CD14-positive monocyte (primary cell): Measurements from ENCODE around the gene MADD. TPM values are rescaled to one million over a fixed set of nuclear protein-coding genes. Genes with fewer than 3 reads are reported as not detected.
A peak's percentile ranks its signal among the peaks of the same experiment; 100 is the strongest.

Source experiments
- DNase-seq, 3 donors: peaks; one replicate each; pipeline ENCODE4 v3.0.0-alpha.2; 2011 to 2022
- H2AFZ ChIP-seq: 2 replicates; pipeline ENCODE4 v1.6.0; 2012; ENCODE audit warnings: mild to moderate bottlenecking, low read depth, low read length, inconsistent platforms; ENCODE audit not compliant: insufficient read depth, poor library complexity, severe bottlenecking
- H3K27ac ChIP-seq, 2 donors: 1 replicate in 1 of 2; 2 replicates in 1 of 2; pipeline ENCODE4 v1.5.1; 2012 to 2013; ENCODE audit warnings: low read length in 2 of 2, control low read depth in 1 of 2, inconsistent platforms in 1 of 2, low read depth in 1 of 2, mild to moderate bottlenecking in 1 of 2
- H3K27me3 ChIP-seq, 2 donors: one replicate each; pipeline versions ENCODE4 v1.6.0 to v1.6.1; 2011 to 2013; ENCODE audit warnings: low read length in 2 of 2; ENCODE audit not compliant: control insufficient read depth in 2 of 2, insufficient read depth in 2 of 2
- H3K36me3 ChIP-seq, 2 donors: replicated peaks in 1 of 2; 1 replicate in 1 of 2; 2 replicates in 1 of 2; pipeline versions ENCODE4 v1.5.1 to v1.6.1; 2012 to 2013; ENCODE audit warnings: low read length in 2 of 2, control low read depth in 1 of 2, inconsistent platforms in 1 of 2, mild to moderate bottlenecking in 1 of 2; ENCODE audit not compliant: insufficient read depth in 2 of 2, control insufficient read depth in 1 of 2
- H3K4me1 ChIP-seq, 2 donors: 1 replicate in 1 of 2; 2 replicates in 1 of 2; pipeline versions ENCODE4 v1.5.1 to v1.6.1; 2012 to 2013; ENCODE audit warnings: low read length in 2 of 2, control low read depth in 1 of 2, inconsistent platforms in 1 of 2, mild to moderate bottlenecking in 1 of 2, moderate library complexity in 1 of 2; ENCODE audit not compliant: insufficient read depth in 2 of 2, control insufficient read depth in 1 of 2
- H3K4me2 ChIP-seq: replicated peaks from 2 replicates; pipeline ENCODE3; 2012; ENCODE audit warnings: low read length, moderate library complexity, mild to moderate bottlenecking; ENCODE audit not compliant: poor library complexity, severe bottlenecking; ENCODE audit errors: extremely low read depth
- H3K4me3 ChIP-seq, 3 experiments: fragments of 200-600 bp in 1 of 3; sonication (generic) in 1 of 3; replicated peaks in 1 of 3; 1 replicate in 2 of 3; 2 replicates in 1 of 3; pipeline ENCODE4 v1.5.1; 2011 to 2013; ENCODE audit warnings: low read length in 3 of 3, mild to moderate bottlenecking in 3 of 3, control low read depth in 2 of 3, low read depth in 2 of 3, inconsistent platforms in 1 of 3, moderate library complexity in 1 of 3
- H3K79me2 ChIP-seq: 2 replicates; pipeline ENCODE4 v1.6.0; 2012; ENCODE audit warnings: mild to moderate bottlenecking, control low read depth, inconsistent platforms, low read length, moderate library complexity; ENCODE audit not compliant: insufficient read depth
- H3K9ac ChIP-seq: 2 replicates; pipeline ENCODE4 v1.6.0; 2017; ENCODE audit warnings: low read length, mild to moderate bottlenecking; ENCODE audit not compliant: insufficient read depth, poor library complexity, severe bottlenecking
- H3K9me3 ChIP-seq, 2 donors: replicated peaks in 1 of 2; 1 replicate in 1 of 2; 2 replicates in 1 of 2; pipeline versions ENCODE4 v1.5.1 to v1.6.1; 2012 to 2013; ENCODE audit warnings: low read length in 2 of 2, control low read depth in 1 of 2; ENCODE audit not compliant: control insufficient read depth in 1 of 2, insufficient read depth in 1 of 2
- H4K20me1 ChIP-seq: 2 replicates; pipeline ENCODE4 v1.6.0; 2012; ENCODE audit warnings: mild to moderate bottlenecking, low read length, control low read depth, moderate library complexity; ENCODE audit not compliant: insufficient read depth
- H3K27ac Mint-ChIP-seq, 7 donors: one replicate each; pipeline ENCODE4 v1.8.0; 2020; ENCODE audit warnings: mild to moderate bottlenecking in 7 of 7, mixed read lengths in 7 of 7, moderate library complexity in 6 of 7, inconsistent platforms in 2 of 7
- H3K27me3 Mint-ChIP-seq, 3 donors: one replicate each; pipeline ENCODE4 v1.8.0; 2021 to 2022; ENCODE audit warnings: low read depth in 3 of 3, mild to moderate bottlenecking in 3 of 3, mixed read lengths in 3 of 3, moderate library complexity in 3 of 3, inconsistent platforms in 1 of 3
- H3K36me3 Mint-ChIP-seq, 2 donors: one replicate each; pipeline ENCODE4 v1.8.0; 2020; ENCODE audit warnings: mixed read lengths in 2 of 2, inconsistent platforms in 1 of 2, mild to moderate bottlenecking in 1 of 2
- H3K4me1 Mint-ChIP-seq: one replicate; pipeline ENCODE4 v1.8.0; 2020; ENCODE audit warnings: mild to moderate bottlenecking, mixed read lengths
- H3K4me3 Mint-ChIP-seq, 2 donors: one replicate each; pipeline ENCODE4 v1.8.0; 2020; ENCODE audit warnings: mild to moderate bottlenecking in 2 of 2, mixed read lengths in 2 of 2, moderate library complexity in 1 of 2
- H3K9me3 Mint-ChIP-seq, 7 donors: one replicate each; pipeline ENCODE4 v1.8.0; 2020 to 2022; ENCODE audit warnings: mixed read lengths in 7 of 7, mild to moderate bottlenecking in 6 of 7, moderate library complexity in 6 of 7, inconsistent platforms in 2 of 7
- CTCF ChIP-seq: fragments of 200-600 bp; IDR thresholded peaks from one replicate; pipeline ENCODE4 v1.8.0; 2022; ENCODE audit warnings: antibody characterized with exemption, mild to moderate bottlenecking
- WGBS: methylation state at CpG from one replicate; pipeline ENCODE4 v1.1.5; 2013; ENCODE audit warnings: missing lambda C conversion rate; ENCODE audit not compliant: insufficient coverage; 5-methylcytosine and 5-hydroxymethylcytosine counted together
- intact Hi-C, 2 donors: fragments of 100-400 bp; cut with micrococcal nuclease; formaldehyde crosslinking; loops; one replicate each; pipeline versions ENCODE4 v1.15.0 to v1.15.1; 2023
- polyA plus RNA-seq, 3 donors: library from polyadenylated mRNA; depleted of rRNA in 1 of 3; unstranded in 2 of 3; stranded (reverse) in 1 of 3; fragments of 300-500 nt in 2 of 3; fragments of >200 nt in 1 of 3; fragmentation: Illumina TruSeq in 2 of 3; gene quantifications; 1 replicate in 2 of 3; 2 replicates in 1 of 3; pipeline ENCODE4 v1.2.3, GENCODE V29; 2012 to 2021

MADD gene
- polyA plus RNA-seq, 3 donors, result 6.4 to 58.1 (median 12.2) TPM

GRCh38 chr11:47284151-47284550 lies 14.2 kb downstream of the MADD start:
- Mint-ChIP-seq H3K4me3 (no peak overlapping the region), H3K4me1 (no peaks in the 10 kb centered on the region), H3K36me3 (peaks cover 79 to 98% of the 10 kb centered on the region in 2 donors), H3K9me3 (peaks cover 0 to 1% (median 0%) of the 10 kb centered on the region in 7 donors), H3K27me3 (peaks cover 0 to 1% (median 0%) of the 10 kb centered on the region in 3 donors), H3K27ac (peak overlapping the region in 2 of 7 donors; percentile 12 to 16)
- H3K27me3 ChIP-seq, result no peaks in the 10 kb centered on the region
- no peaks in the 10 kb centered on the region for H3K4me1 ChIP-seq
- H3K4me2 ChIP-seq, result no peak overlapping the region
- no peak overlapping the region for H3K27ac ChIP-seq
- intact Hi-C loops, result no loop called here
- WGBS, result 100% methylated on average over 1 of the region's 4 CpGs
- no peaks in the 10 kb centered on the region for H3K9me3 ChIP-seq
- H3K9ac ChIP-seq, result no peak overlapping the region
- H4K20me1 ChIP-seq, result peaks cover 54% of the 10 kb centered on the region
- H3K79me2 ChIP-seq, result no peaks in the 10 kb centered on the region
- no peak overlapping the region for H3K4me3 ChIP-seq
- TF ChIP-seq CTCF, result no peak
- no peak overlapping the region for H2AFZ ChIP-seq
- peaks cover 91 to 97% of the 10 kb centered on the region in 2 donors for H3K36me3 ChIP-seq
- DNase-seq, result no peak

- Mint-ChIP-seq H3K4me3 (no peak overlapping the region), H3K27me3 (peaks cover 0 to 1% (median 0%) of the 10 kb centered on the region in 3 donors), H3K4me1 (no peaks in the 10 kb centered on the region), H3K36me3 (peaks cover 84 to 98% of the 10 kb centered on the region in 2 donors), H3K9me3 (peaks cover 0 to 1% (median 0%) of the 10 kb centered on the region in 7 donors), H3K27ac (peak overlapping the region in 3 of 7 donors; percentile 20 to 62 (median 27))
- no peaks in the 10 kb centered on the region for H3K4me1 ChIP-seq
- H2AFZ ChIP-seq, result no peak overlapping the region
- WGBS, result 94% methylated on average over 13 of the region's 13 CpGs
- peaks cover 65% of the 10 kb centered on the region for H4K20me1 ChIP-seq
- intact Hi-C loops, result no loop called here
- H3K9me3 ChIP-seq, result no peaks in the 10 kb centered on the region
- H3K4me2 ChIP-seq, result no peak overlapping the region
- no peak for TF ChIP-seq CTCF
- peaks cover 94 to 98% of the 10 kb centered on the region in 2 donors for H3K36me3 ChIP-seq
- DNase-seq, result no peak
- H3K27ac ChIP-seq, result peak overlapping the region in 1 of 2 donors; percentile 8
- H3K27me3 ChIP-seq, result no peaks in the 10 kb centered on the region
- H3K79me2 ChIP-seq, result no peaks in the 10 kb centered on the region
- no peak overlapping the region for H3K9ac ChIP-seq
- no peak overlapping the region for H3K4me3 ChIP-seq
Measured at GRCh38 chr11:47285969-47286770, 16.2 kb downstream of the MADD start.
